ENCODE measurements around the gene ATP10D.
"Not testable (repeated sequence)": the region's sequence is repeated elsewhere in the genome, so short reads cannot be mapped to it uniquely, and the experiment has no call there.

ATP10D gene

DNA sequence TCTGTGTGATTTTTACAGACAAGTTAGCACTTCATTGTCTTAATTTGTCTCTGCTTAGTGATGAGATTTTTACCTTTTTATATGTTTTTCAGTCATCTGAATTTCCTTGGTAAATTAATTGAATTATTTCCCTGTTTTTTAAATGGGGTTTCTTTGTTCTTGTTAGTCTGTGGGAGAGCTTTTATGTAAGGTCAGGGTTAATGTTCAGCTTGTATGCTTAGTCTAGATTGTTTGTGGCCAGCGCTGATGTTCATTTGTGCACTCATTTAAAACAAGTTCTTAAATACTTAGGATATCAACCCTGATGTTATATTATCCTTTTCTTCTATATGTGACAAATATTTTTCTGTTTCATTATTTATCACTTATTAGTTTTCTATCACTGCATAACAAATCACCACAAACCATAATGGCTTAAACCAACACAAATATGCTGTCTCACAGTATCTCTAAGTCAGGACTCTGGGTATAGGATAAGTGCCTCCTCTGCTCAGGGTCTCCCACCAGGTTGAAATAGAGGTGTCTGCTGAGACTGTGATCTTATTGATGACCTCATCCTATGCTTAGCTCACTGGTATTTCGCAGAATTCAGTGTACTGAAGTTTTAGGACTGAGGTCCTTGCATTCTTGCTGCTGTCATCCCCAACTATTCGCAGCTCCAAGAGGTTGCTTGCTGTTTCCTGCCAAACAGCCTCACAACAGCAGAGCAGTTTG lies 53.2 kb downstream of the ATP10D start:
- DNase-seq: no peak

- no peak for DNase-seq
Measured at GRCh38 chr4:47538825-47539154, 53.7 kb downstream of the ATP10D start.

- not testable (repeated sequence) for DNase-seq
Measured at GRCh38 chr4:47542640-47543039, 57.6 kb downstream of the ATP10D start.

DNA sequence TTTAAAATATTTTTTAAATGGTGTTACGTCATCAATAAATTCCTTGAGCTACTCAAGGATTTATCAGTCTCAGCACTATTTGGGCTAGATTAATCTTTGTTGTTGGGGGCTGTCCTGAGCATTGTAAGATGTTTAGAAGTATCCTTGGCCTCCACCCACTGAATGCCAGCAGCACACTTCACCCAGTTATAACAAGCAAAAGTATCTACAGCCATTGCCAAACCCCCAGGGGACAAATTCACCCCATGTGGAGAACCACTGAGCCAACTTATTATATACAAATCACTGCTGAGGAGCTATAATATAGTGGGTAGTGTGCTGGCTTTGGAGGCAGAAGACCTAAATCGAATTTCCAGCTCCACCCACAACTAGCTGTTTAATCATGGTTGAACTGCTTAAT lies 58.3 kb downstream of the ATP10D start:
- DNase-seq: no peak

- not testable (repeated sequence) for DNase-seq
Measured at GRCh38 chr4:47550357-47550756, 65.3 kb downstream of the ATP10D start.

DNA sequence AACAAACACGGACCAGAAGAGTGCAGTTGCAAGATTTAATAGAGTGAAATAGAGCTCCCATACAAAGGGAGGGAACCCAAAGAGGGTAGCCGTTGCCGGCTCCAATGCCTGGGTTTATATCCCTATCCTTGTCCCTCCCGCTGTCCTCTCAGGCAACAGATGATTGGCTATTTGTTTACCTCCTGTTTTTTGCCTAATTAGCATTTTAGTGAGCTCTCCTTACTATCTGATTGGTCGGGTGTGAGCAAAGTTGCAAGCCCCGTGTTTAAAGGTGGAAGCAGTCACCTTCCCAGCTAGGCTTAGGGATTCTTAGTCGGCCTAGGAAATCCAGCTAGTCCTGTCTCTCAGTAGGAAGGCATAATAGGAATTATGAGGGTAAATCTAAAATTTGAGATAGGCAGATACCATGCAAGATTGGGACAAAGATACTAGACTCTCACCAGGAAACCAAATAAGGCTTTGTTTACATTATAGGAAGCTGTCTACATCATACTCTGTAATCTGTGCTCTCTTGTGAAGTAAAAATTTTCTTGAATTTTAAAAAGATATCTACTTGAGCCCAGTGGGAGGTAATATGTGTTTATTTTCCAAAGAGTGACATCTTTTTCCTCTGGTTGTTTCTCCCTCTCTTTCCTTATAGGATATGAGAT lies 65.9 kb downstream of the ATP10D start:
- DNase-seq: no peak

DNA sequence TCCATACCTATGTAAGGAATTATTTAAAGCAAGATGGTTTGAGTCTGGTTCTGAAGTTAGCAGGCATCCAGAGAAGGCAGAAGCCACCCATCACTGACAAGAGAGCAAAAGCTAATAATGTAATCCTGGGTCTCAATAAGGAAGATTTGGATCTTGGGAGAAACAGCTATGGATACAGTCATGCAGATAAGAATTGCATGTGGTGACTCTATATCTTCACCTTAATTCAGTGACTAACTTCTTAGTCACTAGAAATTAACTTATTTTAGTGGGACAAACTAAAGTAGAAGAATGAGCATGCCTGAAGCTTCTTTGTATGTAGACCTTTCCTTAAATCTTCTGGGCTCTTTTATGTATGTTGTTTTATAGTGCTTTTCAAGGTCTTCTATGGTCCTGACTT lies 66.6 kb downstream of the ATP10D start:
- DNase-seq: no peak

DNA sequence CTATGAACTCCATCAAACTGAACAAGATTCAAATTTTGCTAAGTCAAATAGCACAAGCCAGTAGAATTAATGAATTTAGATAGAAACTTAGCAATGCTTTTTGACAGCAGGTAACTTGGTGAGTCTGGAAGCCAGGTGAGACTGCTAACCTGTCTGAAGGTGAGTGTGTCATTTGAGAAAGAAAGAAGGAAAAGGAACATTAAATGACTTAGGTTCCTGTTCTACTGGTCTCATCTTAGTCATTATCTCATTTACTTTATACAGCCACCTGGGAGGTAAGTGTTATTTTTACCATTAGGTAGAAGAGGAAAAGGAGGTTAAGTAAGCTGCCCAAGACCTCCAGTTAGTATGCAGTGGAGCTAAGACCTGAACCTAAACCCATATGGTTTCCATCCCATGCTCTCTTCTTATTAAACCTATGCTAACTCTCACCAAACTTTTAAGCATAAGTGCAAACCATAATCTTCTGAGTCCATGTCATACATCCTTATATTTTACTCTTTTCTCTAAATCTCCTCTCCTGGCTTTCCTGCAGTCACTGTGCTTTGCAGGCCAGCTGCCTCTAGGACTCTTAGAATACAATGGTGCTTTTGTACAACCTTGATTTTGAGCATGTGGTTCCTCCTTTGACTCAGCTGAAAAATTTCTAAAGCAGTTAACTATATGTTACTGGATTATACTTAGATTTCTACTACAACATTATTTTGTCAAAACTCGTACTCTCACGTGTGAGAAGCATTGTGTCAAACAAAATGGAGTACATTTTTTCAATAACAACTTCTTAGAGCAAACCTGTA lies 68.5 kb downstream of the ATP10D start:
- DNase-seq: no peak

DNA sequence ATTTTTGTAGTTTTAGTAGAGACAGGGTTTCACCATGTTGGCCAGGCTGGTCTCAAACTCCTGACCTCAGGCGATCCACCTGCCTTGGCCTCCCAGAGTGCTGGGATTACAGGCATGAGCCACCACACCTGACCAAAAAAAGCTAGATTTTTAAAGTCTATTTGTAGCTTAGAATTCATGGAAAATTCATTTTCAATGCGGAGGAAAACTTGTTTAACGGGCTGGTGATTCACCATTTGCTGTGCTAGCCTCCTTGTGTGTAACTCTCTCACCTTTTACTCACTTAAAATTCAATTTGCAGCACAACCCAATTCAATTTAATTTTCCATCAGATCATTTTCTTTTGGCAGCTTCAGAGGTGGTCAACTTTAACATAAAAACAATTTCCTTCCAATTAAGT lies 70.8 kb downstream of the ATP10D start:
- not testable (repeated sequence) for DNase-seq

DNA sequence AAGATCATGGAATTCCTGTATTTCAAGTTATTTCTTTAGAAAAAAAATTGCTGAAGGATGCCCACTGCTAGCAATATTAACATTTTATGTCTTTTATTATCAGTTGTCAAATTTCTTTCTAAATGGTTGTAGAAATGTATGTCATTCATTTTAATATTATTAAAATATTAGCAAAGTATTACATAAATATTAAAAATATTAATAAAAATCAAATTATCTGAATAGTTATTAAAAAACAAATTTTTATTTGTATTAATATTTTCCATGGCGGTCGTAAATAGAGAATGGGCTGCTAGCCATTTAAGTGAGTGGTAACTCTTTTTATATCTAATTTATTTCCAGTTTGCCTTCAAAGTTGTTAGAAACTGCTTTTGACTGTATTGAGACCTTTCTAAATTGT lies 72.2 kb downstream of the ATP10D start:
- no peak for DNase-seq

- no peak for DNase-seq
Measured at GRCh38 chr4:47560682-47561081, 75.6 kb downstream of the ATP10D start.

DNA sequence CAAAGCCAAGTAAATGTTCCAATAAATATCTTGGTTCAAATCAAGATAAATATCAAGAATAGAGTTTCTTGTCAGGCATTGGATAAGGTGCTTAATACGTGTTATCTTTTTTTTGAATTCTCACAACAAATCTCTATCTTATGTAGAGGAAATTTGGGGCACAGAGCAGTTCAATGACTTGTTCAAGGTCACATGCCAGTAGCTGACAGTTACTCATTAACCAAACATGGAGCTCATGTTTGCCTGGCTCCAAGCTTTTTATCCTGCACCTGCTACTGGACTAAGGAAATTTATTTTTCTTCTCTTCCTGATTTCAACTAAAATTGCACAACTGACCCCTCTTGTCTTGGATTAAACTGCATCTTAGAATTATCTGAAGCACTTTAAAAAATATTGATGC lies 76.3 kb downstream of the ATP10D start:
- no peak for DNase-seq

DNA sequence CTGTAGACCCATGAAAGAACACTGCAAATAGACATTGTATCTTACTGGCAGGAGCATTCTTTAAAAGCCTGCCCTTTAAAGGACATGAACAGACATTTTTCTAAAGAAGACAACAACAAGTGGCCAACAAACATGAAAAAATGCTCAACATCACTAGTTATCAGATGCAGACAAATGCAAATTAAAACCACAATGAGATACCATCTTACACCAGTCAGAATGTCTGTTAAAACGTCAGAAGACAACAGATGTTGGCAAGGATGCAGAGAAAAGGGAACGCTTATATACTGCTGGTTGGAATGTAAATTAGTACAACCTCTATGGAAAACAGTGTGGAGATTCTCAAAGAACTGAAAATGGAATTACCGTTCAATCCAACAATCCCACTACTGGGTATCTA lies 77.2 kb downstream of the ATP10D start:
- DNase-seq: no peak

GRCh38 chr4:47566566-47566965 lies 81.5 kb downstream of the ATP10D start:
- no peak for DNase-seq

- no peak for DNase-seq
Measured at GRCh38 chr4:47566969-47567368, 81.9 kb downstream of the ATP10D start.

DNA sequence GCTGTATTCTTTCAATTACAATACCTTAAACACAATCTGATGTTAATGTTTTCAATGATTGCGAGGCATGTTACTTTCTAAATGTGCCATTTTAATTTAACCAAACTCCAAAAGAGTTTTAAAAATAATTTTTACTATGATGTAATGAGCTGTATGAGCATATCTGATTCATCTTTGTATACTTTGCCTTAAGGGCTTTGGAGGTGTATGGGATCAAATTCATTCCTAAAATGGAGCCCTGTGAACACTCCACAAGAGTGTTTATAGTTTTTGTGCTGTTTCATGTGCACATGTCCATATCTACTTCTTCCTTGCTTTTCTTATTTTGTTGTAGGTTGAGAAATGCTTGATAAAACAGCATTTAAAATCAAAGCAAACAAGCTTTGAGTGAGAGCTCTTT lies 82.4 kb downstream of the ATP10D start:
- no peak for DNase-seq

DNA sequence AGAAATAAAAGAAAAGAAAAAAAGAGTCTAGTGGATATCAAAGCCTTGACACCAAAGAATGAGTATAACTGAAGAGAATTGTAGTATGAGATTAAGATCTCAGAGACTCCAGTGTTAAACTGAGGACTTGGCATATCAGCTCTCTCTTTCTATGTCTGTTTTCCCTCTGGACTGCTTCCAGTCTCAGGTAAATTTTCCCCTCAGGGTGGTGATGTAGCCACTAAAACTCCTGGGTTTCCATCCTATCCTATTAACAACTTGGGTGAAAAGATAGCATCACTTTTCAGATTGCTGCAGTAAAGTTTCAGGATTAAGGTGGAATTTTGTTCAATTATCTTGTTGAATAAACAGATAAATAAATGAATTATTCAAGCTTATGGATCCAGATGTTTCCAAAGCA lies 85.7 kb downstream of the ATP10D start:
- no peak for DNase-seq

GRCh38 chr4:47572981-47573380 lies 87.9 kb downstream of the ATP10D start:
- no peak for DNase-seq

- DNase-seq: no peak
Measured at GRCh38 chr4:47577779-47578553, 92.9 kb downstream of the ATP10D start.

GRCh38 chr4:47579235-47579634 lies 94.2 kb downstream of the ATP10D start:
- no peak for DNase-seq

DNA sequence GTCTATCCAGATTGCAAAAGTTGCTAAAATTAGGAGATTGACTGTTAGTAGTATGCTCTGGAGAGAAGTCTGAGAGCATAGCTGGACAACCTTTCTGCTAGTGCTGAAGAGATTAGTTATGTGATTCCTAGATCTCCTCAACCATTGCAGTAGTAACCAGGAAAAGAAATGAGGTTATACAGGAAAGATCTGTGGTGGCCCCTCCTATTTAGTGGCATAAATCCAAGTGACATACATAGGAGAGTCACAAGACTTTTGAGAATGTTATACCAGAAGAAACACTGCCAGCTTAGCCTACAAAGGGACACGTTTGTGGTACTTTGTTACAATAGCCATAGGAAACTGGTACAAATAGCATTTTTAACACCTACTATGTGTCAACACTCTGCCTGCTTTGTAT lies 105.2 kb downstream of the ATP10D start:
- no peak for DNase-seq

DNA sequence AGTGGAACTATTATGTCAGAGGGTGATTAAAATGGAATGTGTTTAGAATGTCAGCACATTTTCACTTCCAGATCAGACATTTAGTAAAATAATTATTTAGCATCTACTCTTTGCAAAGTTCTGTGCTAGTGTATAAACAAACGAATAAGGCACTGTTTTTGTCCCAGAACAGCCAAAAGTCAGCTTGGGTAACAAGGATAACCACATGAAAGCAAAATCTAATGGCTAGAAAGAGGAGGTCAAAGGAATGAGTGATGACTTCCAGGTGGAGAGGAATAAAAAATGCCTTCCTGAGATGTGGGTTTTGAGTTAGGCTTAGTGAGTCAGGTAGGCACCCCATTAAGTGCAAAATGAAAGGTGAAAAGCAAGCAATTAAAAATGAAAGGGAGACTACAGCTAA lies 112.6 kb downstream of the ATP10D start:
- no peak for DNase-seq

- DNase-seq: no peak
Measured at GRCh38 chr4:47598320-47598719, 113.2 kb downstream of the ATP10D start.
